ENCODE results near the gene TSPAN19. TPM values are rescaled to one million over a fixed set of nuclear protein-coding genes. Genes with fewer than 3 reads are reported as not detected.
"Not testable (repeated sequence)": the region's sequence is repeated elsewhere in the genome, so short reads cannot be mapped to it uniquely, and the experiment has no call there.

Gene TSPAN19
- total RNA-seq, 2 experiments from 2014 or later: not detected

DNA sequence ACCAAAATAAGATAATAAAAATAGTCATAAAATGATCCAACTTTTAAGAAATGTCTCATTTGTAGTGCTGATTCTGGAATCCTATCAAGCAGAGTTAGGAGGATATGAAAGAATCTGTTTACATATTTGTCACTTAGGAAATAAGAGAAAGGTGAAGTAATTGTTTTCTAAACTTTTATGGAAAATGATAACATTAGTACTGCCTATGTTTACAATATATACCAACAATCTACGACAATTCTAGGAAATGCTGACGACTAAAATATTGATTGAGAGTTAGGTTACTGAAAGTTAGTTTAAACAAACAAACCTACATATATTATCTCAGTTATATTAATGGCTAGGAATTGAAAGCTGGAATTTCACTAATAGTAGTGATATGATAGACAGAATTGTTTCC is 18.0 kb downstream of the TSPAN19 start:
- Mint-ChIP-seq H3K4me3 (no peak overlapping the region), H3K27me3 (no peaks in the 10 kb centered on the region), H3K27ac (no peak overlapping the region), H3K9me3 (no peaks in the 10 kb centered on the region), H3K4me1 (no peaks in the 10 kb centered on the region), H3K36me3 (ENCODE audit: low read depth) (no peaks in the 10 kb centered on the region)
- ChIA-PET CTCF (no interaction called here), POLR2A (no interaction called here)
- DNase-seq: no peak

DNA sequence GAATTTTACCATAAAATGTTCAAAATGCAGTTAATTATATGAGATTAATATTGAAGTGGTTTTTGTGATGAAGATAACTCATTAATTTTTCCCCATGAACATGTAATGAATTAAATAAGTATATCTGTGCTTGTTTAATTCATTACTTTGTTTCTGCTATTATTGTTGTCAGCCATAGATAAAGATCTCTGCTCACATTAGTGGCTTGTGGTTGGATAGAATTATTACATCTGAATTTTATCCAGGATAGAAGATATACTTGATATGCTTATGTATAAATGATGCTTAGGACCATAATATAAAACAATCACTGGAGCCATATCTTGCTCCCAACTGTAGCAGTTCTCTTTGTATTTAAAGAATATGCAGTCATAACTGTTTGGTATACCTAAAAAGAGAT is 18.5 kb downstream of the TSPAN19 start:
- POLR2A ChIA-PET: no interaction called here
- H3K36me3 Mint-ChIP-seq (ENCODE audit: low read depth): no peaks in the 10 kb centered on the region
- H3K4me3 Mint-ChIP-seq: no peak overlapping the region
- no peak overlapping the region for H3K27ac Mint-ChIP-seq
- H3K4me1 Mint-ChIP-seq: no peaks in the 10 kb centered on the region
- H3K27me3 Mint-ChIP-seq: no peaks in the 10 kb centered on the region
- CTCF ChIA-PET: no interaction called here
- DNase-seq: no peak
- H3K9me3 Mint-ChIP-seq: no peaks in the 10 kb centered on the region

DNA sequence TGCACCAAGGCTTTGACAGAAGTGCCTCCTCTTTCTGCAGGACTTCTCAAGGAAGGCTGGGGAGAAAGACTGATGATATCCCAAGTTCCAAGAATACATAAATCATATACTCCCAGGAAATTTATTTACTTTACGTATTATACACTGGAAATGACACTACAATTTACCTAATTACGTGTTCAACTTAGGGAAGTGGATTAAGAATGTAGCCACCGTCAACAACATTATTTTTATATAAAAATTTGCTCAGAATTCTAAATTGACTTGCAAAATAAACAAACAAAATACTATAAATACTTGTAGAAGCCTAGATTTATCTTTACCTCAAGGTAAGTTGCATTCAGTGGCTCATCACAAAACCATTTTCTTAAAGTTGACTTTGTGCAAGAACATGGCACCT is 18.9 kb downstream of the TSPAN19 start:
- no peak overlapping the region for H3K4me3 Mint-ChIP-seq
- H3K4me1 Mint-ChIP-seq: no peaks in the 10 kb centered on the region
- H3K36me3 Mint-ChIP-seq (ENCODE audit: low read depth): no peaks in the 10 kb centered on the region
- H3K9me3 Mint-ChIP-seq: no peaks in the 10 kb centered on the region
- CTCF ChIA-PET: no interaction called here
- no peak overlapping the region for H3K27ac Mint-ChIP-seq
- POLR2A ChIA-PET: no interaction called here
- DNase-seq: no peak
- H3K27me3 Mint-ChIP-seq: no peaks in the 10 kb centered on the region

DNA sequence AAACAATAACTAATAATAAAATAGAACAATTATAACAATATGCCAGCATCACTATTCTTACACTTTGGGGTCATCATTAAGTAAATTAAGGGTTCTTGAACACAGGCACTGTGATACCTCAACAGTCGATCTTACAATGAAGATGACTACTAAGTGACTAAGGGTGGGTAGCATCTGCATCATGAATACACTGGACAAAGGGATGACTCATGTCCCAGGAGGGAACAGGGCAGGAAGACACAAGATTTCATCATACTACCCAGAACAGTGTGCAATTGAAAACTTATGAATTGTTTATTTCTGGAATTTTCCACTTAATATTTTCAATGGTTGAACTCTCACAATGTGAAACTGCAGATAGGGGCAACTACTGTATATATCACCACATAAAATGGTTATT is 19.7 kb downstream of the TSPAN19 start:
- DNase-seq: no peak
- no peaks in the 10 kb centered on the region for H3K4me1 Mint-ChIP-seq
- H3K27me3 Mint-ChIP-seq: no peaks in the 10 kb centered on the region
- ChIA-PET CTCF (interaction anchor here (1.0 kb wide), 1 partner anchor 13 kb away, joined by 3 read pairs; no protein-coding TSS in a partner anchor), POLR2A (no interaction called here)
- no peaks in the 10 kb centered on the region for H3K36me3 Mint-ChIP-seq (ENCODE audit: low read depth)
- H3K4me3 Mint-ChIP-seq: no peak overlapping the region
- no peak overlapping the region for H3K27ac Mint-ChIP-seq
- no peaks in the 10 kb centered on the region for H3K9me3 Mint-ChIP-seq

DNA sequence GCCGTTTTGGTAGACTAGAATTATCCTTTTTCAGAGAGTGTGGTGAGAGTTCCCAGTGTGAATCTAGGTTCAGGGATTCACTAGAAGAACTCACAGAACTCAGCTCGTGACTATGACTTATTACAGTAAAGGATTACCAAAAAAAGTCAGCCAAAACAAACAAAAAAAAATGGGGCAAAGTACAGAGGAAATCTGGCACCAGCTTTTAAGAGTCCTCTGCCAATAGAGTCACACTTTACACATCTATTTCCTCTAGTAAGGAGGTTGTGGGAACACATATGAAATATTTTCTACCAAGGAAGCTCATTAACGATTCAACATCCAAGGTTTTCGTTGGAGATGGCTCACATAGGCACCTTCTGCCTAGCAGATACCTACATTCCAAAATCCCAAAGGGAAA is 28.2 kb downstream of the TSPAN19 start:
- DNase-seq: no peak
- no peaks in the 10 kb centered on the region for H3K4me1 Mint-ChIP-seq
- ChIA-PET CTCF (no interaction called here), POLR2A (no interaction called here)
- H3K27me3 Mint-ChIP-seq: no peaks in the 10 kb centered on the region
- H3K36me3 Mint-ChIP-seq (ENCODE audit: low read depth): no peaks in the 10 kb centered on the region
- no peak overlapping the region for H3K27ac Mint-ChIP-seq
- no peaks in the 10 kb centered on the region for H3K9me3 Mint-ChIP-seq
- H3K4me3 Mint-ChIP-seq: no peak overlapping the region

DNA sequence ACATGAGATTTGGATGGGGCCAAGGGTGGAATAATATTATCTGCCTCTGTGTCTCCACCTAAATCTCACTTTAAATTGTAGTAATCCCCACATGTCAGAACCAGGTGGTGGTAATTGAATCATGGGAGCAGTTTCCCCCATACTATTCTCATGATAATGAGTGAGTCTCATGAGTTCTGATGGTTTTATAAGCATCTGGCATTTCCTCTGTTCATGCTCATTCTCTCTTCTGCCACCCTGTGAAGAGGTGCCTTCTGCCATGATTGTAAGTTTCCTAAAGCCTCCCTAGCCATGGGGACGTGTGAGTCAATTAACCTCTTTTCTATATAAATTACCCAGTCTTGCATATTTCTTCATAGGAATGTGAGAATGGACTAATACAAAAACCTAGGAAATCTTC is 29.9 kb downstream of the TSPAN19 start:
- ChIA-PET POLR2A (no interaction called here), CTCF (no interaction called here)
- Mint-ChIP-seq H3K4me3 (no peak overlapping the region), H3K27me3 (no peaks in the 10 kb centered on the region), H3K36me3 (ENCODE audit: low read depth) (no peaks in the 10 kb centered on the region), H3K4me1 (no peaks in the 10 kb centered on the region), H3K27ac (no peak overlapping the region), H3K9me3 (no peaks in the 10 kb centered on the region)
- DNase-seq: no peak

DNA sequence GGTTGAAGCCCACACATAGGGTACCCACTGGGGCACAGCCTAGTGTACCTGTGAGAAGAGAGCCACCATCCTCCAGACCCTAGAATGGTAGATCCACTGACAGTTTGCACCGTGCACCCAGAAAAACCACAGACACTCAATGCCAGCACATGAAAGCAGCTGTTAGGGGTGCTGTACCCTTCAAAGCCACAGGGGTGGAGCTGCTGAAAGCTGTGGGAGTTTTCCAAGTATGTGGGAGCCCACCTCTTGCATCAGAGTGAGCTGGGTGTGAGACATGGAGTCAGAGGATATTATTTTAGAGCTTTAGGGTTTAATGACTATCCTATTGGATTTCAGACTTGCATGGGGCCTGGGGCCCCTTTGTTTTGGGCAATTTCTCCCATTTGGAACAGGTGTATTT is 30.5 kb downstream of the TSPAN19 start:
- Mint-ChIP-seq H3K36me3 (ENCODE audit: low read depth) (no peaks in the 10 kb centered on the region), H3K27me3 (no peaks in the 10 kb centered on the region), H3K27ac (no peak overlapping the region), H3K9me3 (no peaks in the 10 kb centered on the region), H3K4me3 (no peak overlapping the region), H3K4me1 (no peaks in the 10 kb centered on the region)
- ChIA-PET CTCF (no interaction called here), POLR2A (no interaction called here)
- no peak for DNase-seq

DNA sequence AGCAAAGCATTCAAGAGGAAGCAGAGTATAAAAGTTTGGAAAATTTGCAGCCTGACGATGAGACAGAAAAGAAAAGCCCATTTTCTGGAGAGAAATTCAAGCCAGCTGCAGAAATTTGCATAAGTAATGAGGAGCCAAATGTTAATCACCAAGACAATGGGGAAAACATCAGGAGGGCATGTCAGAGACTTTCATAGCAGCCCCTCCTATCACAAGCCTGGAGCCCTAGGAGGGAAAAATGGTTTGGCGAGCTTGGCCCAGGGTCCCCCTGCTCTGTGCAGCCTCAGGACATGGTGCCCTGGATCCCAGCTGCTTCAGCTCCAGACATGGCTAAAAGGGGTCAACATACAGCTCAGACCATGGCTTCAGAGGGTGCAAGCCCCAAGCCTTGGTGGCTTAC is 31.0 kb downstream of the TSPAN19 start:
- H3K27me3 Mint-ChIP-seq; H3K27ac Mint-ChIP-seq; H3K36me3 Mint-ChIP-seq (ENCODE audit: low read depth); POLR2A ChIA-PET; CTCF ChIA-PET; H3K4me1 Mint-ChIP-seq; H3K4me3 Mint-ChIP-seq; H3K9me3 Mint-ChIP-seq; DNase-seq: not testable (repeated sequence)

DNA sequence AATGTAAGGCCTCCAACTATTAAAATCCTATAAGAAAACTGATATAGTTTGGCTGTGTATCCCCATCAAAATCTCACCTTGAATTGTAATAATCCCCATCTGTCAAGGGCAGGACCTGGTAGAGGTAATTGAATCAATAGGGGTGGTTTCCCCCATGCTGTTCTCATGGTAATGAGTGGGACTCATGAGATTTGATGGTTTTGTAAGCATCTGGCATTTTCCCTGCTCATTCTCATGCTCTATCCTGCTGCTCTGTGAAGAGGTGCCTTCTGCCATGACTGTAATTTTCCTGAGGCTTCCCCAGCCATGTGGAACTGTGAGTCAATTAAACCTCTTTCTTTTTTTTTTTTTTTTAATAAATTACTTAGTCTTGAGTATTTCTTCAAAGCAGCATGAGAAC is 31.9 kb downstream of the TSPAN19 start:
- POLR2A ChIA-PET: no interaction called here
- no peak overlapping the region for H3K4me3 Mint-ChIP-seq
- H3K27me3 Mint-ChIP-seq: no peaks in the 10 kb centered on the region
- CTCF ChIA-PET: no interaction called here
- H3K27ac Mint-ChIP-seq: no peak overlapping the region
- H3K9me3 Mint-ChIP-seq: no peaks in the 10 kb centered on the region
- DNase-seq: no peak
- no peaks in the 10 kb centered on the region for H3K36me3 Mint-ChIP-seq (ENCODE audit: low read depth)
- no peaks in the 10 kb centered on the region for H3K4me1 Mint-ChIP-seq

DNA sequence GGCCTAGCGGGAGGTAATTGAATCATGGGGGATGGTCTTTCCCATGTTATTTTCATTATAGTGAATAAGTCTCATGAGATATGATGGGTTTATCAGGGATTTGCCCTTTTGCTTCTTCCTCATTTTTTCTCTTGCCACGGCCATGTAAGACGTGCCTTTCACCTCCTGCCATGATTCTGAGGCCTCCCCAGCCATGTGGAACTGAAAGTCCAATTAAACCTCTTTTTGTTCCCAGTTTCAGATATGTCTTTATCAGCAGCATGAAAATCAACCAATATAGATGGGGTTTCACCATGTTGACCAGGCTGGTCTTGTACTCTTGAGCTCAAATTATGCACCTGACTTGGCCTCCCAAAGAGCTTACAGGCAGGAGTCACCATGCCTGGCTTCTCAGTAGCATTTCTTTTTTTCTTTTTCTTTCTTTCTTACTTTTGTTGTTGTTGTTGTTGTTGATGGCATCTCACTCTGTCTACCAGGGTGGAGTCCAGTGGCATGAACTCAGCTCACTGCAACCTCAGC is 33.2 kb downstream of the TSPAN19 start:
- Mint-ChIP-seq H3K27me3 (no peaks in the 10 kb centered on the region), H3K4me1 (no peaks in the 10 kb centered on the region), H3K9me3 (no peaks in the 10 kb centered on the region), H3K27ac (no peak overlapping the region), H3K36me3 (ENCODE audit: low read depth) (no peaks in the 10 kb centered on the region), H3K4me3 (no peak overlapping the region)
- DNase-seq: no peak
- CTCF ChIA-PET: no interaction called here
- POLR2A ChIA-PET: no interaction called here

DNA sequence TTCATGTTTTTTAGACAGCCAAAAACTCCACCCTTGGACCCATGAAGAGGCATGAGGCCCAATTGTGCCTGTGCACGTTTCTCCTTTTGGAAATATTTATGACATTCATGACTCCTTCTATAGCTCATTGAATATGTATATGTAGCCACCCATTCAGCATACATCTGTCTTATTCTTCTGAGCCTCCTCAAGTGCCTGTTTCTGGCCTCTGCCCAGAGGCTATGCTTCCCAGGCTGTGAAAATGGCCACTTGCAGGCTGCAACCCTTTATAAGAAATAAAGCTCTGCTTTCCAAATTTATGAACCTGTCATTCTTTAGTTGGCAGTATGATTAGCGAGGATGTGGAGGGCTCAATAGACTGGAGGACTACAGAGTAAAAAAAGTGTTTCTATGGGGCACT is 35.3 kb downstream of the TSPAN19 start:
- no peaks in the 10 kb centered on the region for H3K27me3 Mint-ChIP-seq
- no peak for DNase-seq
- no peaks in the 10 kb centered on the region for H3K36me3 Mint-ChIP-seq (ENCODE audit: low read depth)
- H3K4me1 Mint-ChIP-seq: no peaks in the 10 kb centered on the region
- no peak overlapping the region for H3K27ac Mint-ChIP-seq
- H3K9me3 Mint-ChIP-seq: no peaks in the 10 kb centered on the region
- ChIA-PET CTCF (no interaction called here), POLR2A (no interaction called here)
- no peak overlapping the region for H3K4me3 Mint-ChIP-seq

DNA sequence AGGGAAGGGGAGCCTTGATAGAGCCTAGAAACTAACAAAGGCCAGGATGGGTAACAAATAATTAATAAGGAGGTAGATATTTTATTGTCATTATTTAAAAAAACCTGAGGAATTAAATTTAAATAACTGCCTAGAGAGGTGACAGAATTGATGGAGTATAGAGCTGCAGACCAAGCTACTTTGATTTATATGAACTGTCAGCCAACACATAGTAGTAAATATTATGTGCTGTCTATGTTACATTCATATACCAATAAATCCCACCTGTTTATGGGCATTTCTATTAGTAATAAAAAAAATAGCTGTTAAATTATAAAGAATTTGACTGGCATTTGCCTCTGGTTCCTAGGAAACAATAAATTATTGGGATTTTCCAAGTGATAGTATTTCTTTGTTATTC is 37.7 kb downstream of the TSPAN19 start:
- H3K27me3 Mint-ChIP-seq: no peaks in the 10 kb centered on the region

DNA sequence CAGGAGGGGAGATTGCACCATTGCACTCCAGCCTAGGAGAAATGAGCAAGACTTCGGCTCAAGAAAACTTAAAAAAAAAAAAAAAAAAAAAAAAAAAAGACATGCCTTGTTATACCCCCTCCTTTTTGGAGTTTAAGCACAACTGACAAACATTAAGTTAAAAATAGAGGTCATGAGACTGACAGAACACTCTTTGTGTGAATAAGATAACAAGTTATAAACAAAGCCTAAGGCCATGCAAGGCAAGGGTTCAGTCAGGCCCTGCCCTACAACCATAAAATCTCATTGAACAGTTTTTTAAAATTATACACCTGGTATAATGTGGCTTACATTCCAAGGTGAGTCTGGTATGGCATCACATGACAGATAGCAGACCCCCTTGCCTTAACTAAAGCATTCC is 39.3 kb downstream of the TSPAN19 start:
- Mint-ChIP-seq H3K27ac (no peak overlapping the region), H3K36me3 (ENCODE audit: low read depth) (no peaks in the 10 kb centered on the region), H3K4me1 (no peaks in the 10 kb centered on the region), H3K9me3 (no peaks in the 10 kb centered on the region), H3K27me3 (no peaks in the 10 kb centered on the region), H3K4me3 (no peak overlapping the region)
- ChIA-PET CTCF (no interaction called here), POLR2A (no interaction called here)
- DNase-seq: no peak

More for the DNA sequence above, 37.7 kb downstream of the TSPAN19 start:
- H3K27ac Mint-ChIP-seq: no peak overlapping the region
- no peak overlapping the region for H3K4me3 Mint-ChIP-seq
- H3K4me1 Mint-ChIP-seq: no peaks in the 10 kb centered on the region
- H3K36me3 Mint-ChIP-seq (ENCODE audit: low read depth): no peaks in the 10 kb centered on the region
- POLR2A ChIA-PET: no interaction called here
- CTCF ChIA-PET: no interaction called here
- no peak for DNase-seq
- H3K9me3 Mint-ChIP-seq: no peaks in the 10 kb centered on the region

DNA sequence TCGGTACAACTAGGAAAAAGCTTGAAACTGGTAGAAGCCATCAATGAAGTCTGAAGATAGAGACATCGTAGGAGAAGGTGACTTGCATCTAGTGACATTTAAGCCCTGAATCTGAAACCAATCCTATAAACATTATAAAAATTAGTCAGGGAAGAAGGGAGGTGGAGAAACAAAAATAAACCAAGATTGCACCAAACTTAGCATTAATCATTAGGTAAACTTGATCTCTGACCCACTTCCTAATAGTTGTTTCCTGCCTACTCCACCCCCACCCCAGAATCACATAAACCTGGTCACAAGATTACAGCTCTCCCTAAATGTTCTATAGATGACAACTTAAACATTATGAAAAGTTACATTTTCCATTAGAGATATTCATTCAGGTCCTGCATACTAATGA is 40.4 kb downstream of the TSPAN19 start:
- no peaks in the 10 kb centered on the region for H3K9me3 Mint-ChIP-seq
- H3K36me3 Mint-ChIP-seq (ENCODE audit: low read depth): no peaks in the 10 kb centered on the region
- no peaks in the 10 kb centered on the region for H3K4me1 Mint-ChIP-seq
- H3K27ac Mint-ChIP-seq: no peak overlapping the region
- H3K4me3 Mint-ChIP-seq: no peak overlapping the region
- DNase-seq: no peak
- H3K27me3 Mint-ChIP-seq: no peaks in the 10 kb centered on the region
- POLR2A ChIA-PET: no interaction called here
- CTCF ChIA-PET: no interaction called here

DNA sequence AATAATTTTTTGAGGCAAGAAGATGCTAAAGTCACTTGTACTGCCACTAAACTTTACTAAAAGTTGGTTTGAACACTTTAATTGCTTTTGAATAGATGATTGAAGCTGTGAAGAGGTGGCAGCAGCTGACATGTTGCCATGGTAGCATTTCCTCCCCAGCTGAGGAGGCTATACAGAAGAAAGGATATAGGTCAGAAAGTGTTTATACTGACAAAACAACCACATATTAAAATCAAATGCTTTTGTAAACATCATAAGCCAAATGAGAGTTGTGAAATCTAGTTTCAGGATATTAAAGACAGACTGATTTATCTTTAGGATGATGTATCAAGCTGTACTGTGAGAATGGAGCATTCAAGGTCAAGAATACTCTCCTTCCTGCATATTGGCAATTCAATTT is 41.7 kb downstream of the TSPAN19 start:
- no peaks in the 10 kb centered on the region for H3K36me3 Mint-ChIP-seq (ENCODE audit: low read depth)
- no peak overlapping the region for H3K27ac Mint-ChIP-seq
- no peaks in the 10 kb centered on the region for H3K27me3 Mint-ChIP-seq
- no peaks in the 10 kb centered on the region for H3K4me1 Mint-ChIP-seq
- POLR2A ChIA-PET: no interaction called here
- DNase-seq: no peak
- H3K4me3 Mint-ChIP-seq: no peak overlapping the region
- CTCF ChIA-PET: no interaction called here
- no peaks in the 10 kb centered on the region for H3K9me3 Mint-ChIP-seq

Measured in activated CD4-positive, alpha-beta memory T cell treated with anti-CD3 and anti-CD28 coated beads, Interleukin-2, amount 10 ng/mL, durations not matched to agents 7 days and 5 days (primary cell).